Lower leg skin (tissue), 4 donors: ENCODE measurements around the gene HOMER1. TPM values are rescaled to one million over a fixed set of nuclear protein-coding genes. Genes with fewer than 3 reads are reported as not detected.

Experiments used
- DNase-seq, 2 donors: peaks; one replicate each; pipeline ENCODE4 v3.0.0-alpha.2; 2019; ENCODE audit warnings: low spot score in 2 of 2
- H3K4me3 ChIP-seq: fragments of 200-600 bp; sonication (generic); 2 replicates; pipeline ENCODE4 v1.5.1; 2017; ENCODE audit warnings: mild to moderate bottlenecking, low read depth; ENCODE audit not compliant: poor library complexity, severe bottlenecking
- CTCF ChIP-seq, 3 donors: fragments of 450-650 bp; IDR thresholded peaks; one replicate each; pipeline ENCODE4 v1.5.1; 2016; ENCODE audit warnings: antibody characterized with exemption in 3 of 3, mild to moderate bottlenecking in 3 of 3, moderate library complexity in 2 of 3
- POLR2A ChIP-seq, 2 donors: fragments of 450-650 bp; IDR thresholded peaks; one replicate each; pipeline ENCODE4 v1.6.1; 2016 to 2017; ENCODE audit warnings: antibody characterized with exemption in 2 of 2, mild to moderate bottlenecking in 1 of 2, moderate library complexity in 1 of 2
- WGBS, 2 donors: methylation state at CpG; one replicate each; pipeline ENCODE4 v1.1.5; 2018; 5-methylcytosine and 5-hydroxymethylcytosine counted together
- intact Hi-C: fragments of 100-400 bp; cut with DNase I; formaldehyde crosslinking; loops from one replicate; pipeline ENCODE4 v1.15.0; 2023; ENCODE audit warnings: low total_unique reads
- total RNA-seq, 4 donors: library from RNA; depleted of rRNA; stranded (reverse); fragments of >200 nt; gene quantifications; one replicate each; pipeline ENCODE4 v1.1.0, GENCODE V29; 2016

HOMER1 gene
- total RNA-seq = 10 to 100 TPM in 2 of 4 donors, 1 to 10 TPM in 2; 5.9 to 12.4 (median 8.8) TPM

GRCh38 chr5:79513704-79514390, at the start of gene HOMER1:
HOMER1 (minus strand) TSS chr5:79514134; CDS start chr5:79512774, 1,360 bp downstream.
- intact Hi-C loops = no loop called here
- peak within 1 kb of the TSS; percentile 61 for H3K4me3 ChIP-seq
- TF ChIP-seq POLR2A (IDR thresholded peaks at IDR 0.05) (no peak), CTCF (IDR thresholded peaks at IDR 0.05) (no peak)
- peak; percentile 51 to 95 for DNase-seq
- WGBS, 2 donors = 1% methylated on average over 32 to 41 of the region's 85 CpGs

GRCh38 chr5:79563247-79563590, 49.3 kb upstream of the HOMER1 start:
- 64 to 74% methylated on average over 4 of the region's 4 CpGs for WGBS, 2 donors
- intact Hi-C loops = no loop called here
- no peak for TF ChIP-seq CTCF (IDR thresholded peaks at IDR 0.05)
- TF ChIP-seq POLR2A (IDR thresholded peaks at IDR 0.05) = no peak
- DNase-seq = no peak
- H3K4me3 ChIP-seq = no peak overlapping the region

- no peak overlapping the region for H3K4me3 ChIP-seq
- TF ChIP-seq POLR2A (IDR thresholded peaks at IDR 0.05) = no peak
- no peak for TF ChIP-seq CTCF (IDR thresholded peaks at IDR 0.05)
- intact Hi-C loops = no loop called here
- WGBS, 2 donors = 50 to 52% methylated on average over 3 of the region's 3 CpGs
- DNase-seq = no peak
Observed at GRCh38 chr5:79562351-79563246, 48.7 kb upstream of the HOMER1 start.

- intact Hi-C loops = no loop called here
- H3K4me3 ChIP-seq = no peak overlapping the region
- 72 to 75% methylated on average over 3 of the region's 3 CpGs for WGBS, 2 donors
- no peak for DNase-seq
- TF ChIP-seq CTCF (IDR thresholded peaks at IDR 0.05) (no peak), POLR2A (IDR thresholded peaks at IDR 0.05) (no peak)
Observed at GRCh38 chr5:79561525-79561893, 47.6 kb upstream of the HOMER1 start.

GRCh38 chr5:79560771-79561524, 47.0 kb upstream of the HOMER1 start:
- DNase-seq = no peak
- TF ChIP-seq POLR2A (IDR thresholded peaks at IDR 0.05) = no peak
- no peak for TF ChIP-seq CTCF (IDR thresholded peaks at IDR 0.05)
- WGBS, 2 donors = 78 to 84% methylated on average over 4 of the region's 4 CpGs
- intact Hi-C loops = no loop called here
- no peak overlapping the region for H3K4me3 ChIP-seq
